GM12874 (cell line): ENCODE results near the gene NKIRAS1.

Source experiments
- CTCF ChIP-seq: IDR thresholded peaks from 2 replicates; pipeline ENCODE4 v1.5.1; 2011; ENCODE audit warnings: low read depth, mild to moderate bottlenecking, control low read depth, low read length, moderate library complexity; ENCODE audit not compliant: insufficient read depth

NKIRAS1 gene

GRCh38 chr3:23923786-23924185 is 7.0 kb upstream of the NKIRAS1 start:
- TF ChIP-seq CTCF = no peak

- TF ChIP-seq CTCF = no peak
Measured at GRCh38 chr3:23921052-23921511, 4.3 kb upstream of the NKIRAS1 start.

- TF ChIP-seq CTCF = no peak
Measured at GRCh38 chr3:23920151-23920655, 3.4 kb upstream of the NKIRAS1 start.

- no peak for TF ChIP-seq CTCF
Measured at GRCh38 chr3:23919628-23920027, 2.8 kb upstream of the NKIRAS1 start.

- no peak for TF ChIP-seq CTCF
Measured at GRCh38 chr3:23916152-23916885, 471 bp downstream of the NKIRAS1 start.

- TF ChIP-seq CTCF = no peak
Measured at GRCh38 chr3:23915537-23916108, 1.2 kb downstream of the NKIRAS1 start.

GRCh38 chr3:23913873-23914743 is 2.7 kb downstream of the NKIRAS1 start:
- TF ChIP-seq CTCF = no peak
